Stimulated activated CD4-positive, alpha-beta T cell treated with anti-CD3 and anti-CD28 coated beads, TNF-alpha, amount 100 ng/mL, for 4 hours (primary cell): Measurements from ENCODE around the gene ASB10.

Source experiments
- DNase-seq, 3 experiments: peaks; one replicate each; pipeline ENCODE4 v3.0.0-alpha.2; 2020; ENCODE audit warnings: low read depth in 3 of 3

The ASB10 gene

DNA sequence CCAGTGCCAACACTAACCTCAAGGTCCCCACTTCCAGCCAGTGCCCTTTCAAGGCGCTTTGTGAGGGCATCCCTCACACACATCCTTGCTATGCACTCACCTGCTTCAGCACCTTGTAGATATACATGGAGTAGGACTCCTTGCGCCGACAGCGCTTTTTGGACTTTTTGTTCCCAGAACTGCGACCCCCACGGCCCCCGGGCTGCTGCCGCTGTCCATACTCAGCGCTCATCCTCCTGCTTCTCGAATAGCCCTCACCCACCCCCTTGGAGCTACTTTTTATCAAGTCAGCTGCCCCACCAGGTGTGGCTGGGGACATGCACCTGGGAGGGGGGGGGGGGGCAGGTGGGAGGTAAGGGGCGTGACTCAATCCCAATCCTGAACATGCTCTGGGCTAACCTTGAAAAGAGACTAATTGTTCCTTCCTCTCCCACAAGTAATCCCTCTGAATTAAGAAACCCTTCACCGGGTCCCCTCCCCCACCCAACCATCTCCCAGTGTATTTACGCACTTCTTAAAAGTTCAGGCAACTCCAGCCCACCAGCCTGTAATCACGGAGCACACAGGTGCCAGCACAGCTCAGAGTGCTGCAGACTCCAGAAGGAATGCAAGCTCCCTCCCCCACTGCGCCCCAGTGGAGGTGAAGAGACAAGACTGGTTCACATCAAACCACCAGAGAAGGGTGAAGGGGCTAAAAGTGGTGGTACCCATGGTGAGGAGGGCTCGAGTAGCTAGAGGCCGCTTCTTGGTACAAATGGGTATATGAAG lies 23.2 kb upstream of the ASB10 start, which contains the start of gene H2BK1:
H2BK1 (minus strand) TSS at position 402 of the 768 bp plus-strand sequence; CDS start at position 232, 170 bp downstream.
- DNase-seq: no peak

DNA sequence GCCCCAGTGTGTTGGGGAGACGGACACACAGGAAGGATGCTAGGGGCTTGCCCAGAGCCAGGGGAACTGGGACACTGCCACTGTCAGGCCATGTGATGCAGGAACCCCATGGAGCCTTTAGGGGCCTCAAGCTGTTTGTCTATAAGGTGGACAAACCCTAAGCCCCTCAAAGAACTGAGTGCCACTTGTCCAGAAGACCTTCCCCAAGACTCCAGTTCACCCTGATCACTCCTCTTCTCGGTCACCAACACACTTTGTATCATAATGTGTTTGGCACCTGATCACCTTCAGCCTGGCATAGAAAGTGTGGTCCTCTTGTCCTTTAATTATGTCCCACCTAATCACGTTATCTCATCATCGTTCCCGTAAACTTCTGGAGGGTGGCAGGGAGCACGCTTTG lies 22.5 kb upstream of the ASB10 start:
- DNase-seq: no peak

DNA sequence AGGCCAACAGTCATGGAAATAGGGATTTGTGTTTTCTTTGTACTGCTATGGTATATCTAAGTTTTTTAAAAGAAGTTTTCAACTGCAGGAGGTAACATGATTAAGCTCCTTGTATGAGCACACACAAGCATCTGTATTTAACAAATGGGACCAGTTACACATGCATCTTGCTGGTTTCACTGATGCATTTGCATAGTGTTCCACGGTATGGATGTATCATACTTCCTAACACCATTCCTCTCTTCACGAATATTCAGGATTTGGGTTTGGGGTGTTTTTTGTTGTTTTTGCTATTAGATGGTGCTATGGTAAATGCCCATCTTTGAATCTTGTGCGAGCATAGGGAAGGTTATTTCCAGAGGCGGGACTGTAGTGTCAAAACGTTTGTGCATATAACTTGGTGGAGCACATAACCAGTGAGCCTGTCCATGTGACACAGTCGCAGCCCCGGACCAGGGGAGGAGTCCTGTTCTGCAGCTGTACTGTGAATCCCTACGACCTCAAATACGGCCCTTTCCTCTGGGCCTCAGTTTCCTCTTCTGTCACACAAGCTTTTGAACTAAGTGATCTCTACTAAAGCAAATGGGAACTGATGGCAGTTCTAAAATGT lies 21.3 kb upstream of the ASB10 start:
- no peak for DNase-seq

DNA sequence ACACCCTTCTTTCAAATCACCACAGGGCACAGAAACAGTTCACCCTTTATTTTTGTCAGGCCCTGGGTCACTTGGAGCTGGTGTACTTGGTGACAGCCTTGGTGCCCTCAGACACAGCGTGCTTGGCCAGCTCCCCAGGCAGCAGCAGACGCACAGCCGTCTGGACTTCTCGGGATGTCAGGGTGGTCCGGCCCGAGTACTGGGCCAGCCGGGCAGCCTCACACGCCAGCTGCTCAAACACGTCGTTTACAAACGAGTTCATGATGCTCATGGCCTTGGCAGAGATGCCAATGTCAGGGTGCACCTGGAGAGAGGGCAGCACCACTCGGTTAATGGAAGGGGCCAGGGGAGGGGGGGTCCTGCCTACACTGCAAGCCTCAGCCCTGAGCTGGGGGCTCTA lies 20.8 kb upstream of the ASB10 start:
- DNase-seq: no peak

DNA sequence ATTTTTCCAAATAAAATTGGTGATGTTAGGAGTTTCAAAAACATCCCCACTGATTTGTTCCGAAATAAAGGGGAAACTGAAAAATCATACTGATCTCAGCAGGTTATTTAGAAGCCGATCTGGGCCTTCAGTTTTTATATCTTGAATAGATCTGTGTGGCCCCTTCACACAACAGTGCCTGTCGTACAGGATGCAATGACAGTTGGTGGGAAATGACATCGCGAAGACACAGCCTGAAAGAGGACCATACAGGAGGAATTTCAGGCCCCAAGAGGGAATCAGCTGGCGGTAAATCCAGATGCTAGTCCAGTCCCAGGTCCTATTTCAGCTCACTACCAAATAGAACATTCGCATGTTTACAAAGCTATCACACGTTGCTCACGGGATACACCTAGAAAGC lies 20.3 kb upstream of the ASB10 start:
- no peak for DNase-seq

DNA sequence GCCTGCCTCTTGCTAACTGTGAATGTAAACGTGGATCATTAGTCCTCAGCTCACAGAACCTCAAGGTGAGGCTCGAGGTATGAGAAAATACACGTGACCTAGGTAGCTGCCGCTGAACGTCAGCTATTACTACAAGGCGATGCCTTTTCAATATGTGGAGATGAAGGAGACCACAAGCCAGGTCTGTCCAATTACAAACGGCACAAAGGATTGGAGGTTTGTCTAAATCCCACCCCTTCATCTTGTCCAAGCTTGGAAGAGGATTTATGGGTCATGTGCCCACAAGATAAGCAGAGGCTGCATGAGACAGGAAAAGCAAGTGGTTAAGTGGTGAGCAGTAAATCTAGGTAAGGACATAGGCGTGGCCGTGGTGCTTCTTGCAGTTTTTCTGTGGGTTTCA lies 19.9 kb upstream of the ASB10 start:
- DNase-seq: no peak

DNA sequence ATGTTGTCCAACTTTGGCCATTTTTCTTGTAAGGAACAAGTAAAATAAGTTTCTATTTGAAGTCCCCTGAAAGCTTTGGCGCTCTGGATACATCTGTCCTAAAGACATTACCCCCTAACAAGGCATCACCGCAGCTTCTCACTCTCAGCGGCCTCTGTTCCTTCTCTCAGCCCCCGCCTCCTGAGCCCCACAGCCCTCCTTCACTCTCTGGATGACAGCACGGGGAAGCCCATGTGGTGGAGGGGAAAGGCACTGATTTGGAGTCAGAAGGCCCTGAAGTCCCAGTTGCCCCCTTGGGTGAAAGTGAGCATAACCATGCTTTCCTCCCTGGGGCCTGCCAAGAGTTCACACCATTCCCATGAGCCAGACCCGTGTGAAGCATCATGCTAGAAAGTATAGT lies 18.7 kb upstream of the ASB10 start:
- no peak for DNase-seq

DNA sequence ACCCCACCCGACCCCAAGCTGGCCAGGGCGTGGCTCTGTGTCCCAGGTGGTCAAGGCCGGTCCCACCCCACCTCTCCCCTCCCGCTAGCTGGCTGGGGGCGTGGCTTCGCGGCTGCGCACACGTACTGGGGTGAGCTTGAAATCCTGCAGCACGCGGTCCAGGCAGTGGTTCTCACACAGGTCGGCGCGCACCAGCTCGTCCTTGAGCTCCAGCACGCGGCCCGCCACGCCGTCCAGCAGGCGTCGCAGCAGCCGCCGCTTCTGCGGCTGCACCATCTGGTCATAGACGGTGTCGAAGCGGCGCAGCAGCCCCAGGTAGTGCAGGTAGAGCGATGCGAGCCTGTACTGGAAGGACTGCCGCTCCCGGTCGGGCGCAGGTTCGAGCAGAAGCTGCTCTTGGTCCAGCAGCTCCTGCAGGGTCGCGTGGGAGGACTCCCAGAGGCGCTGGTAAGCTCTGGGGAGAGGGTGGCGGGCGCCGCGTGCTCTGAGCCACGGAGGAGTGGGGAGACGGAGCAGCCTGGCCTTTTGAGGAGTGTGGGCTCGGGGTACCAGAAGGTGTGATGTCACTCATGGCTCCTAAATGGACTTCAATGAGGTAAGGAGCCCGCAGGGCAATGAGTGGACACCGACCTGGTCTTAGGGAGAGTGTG lies 17.5 kb upstream of the ASB10 start:
- DNase-seq: no peak

DNA sequence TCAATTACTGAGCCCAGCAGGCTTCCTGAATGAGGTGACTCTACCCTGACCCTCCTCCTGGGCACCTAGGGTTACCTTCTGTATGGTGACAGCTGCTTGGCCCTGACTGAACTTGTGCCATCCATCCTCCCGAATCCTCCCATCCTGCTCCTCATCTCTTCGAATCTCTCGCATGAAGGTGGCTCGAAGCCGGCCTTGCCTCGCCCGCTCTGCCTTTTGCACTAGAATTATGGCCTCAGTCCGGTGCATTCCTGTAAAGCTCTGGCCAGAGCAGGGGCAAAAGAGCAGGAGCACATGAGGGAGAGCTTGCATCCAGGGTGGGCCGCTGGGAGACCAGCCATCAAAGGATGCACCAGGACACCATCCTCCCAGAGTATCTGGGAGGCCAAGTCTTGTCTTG lies 15.8 kb upstream of the ASB10 start:
- DNase-seq: no peak

DNA sequence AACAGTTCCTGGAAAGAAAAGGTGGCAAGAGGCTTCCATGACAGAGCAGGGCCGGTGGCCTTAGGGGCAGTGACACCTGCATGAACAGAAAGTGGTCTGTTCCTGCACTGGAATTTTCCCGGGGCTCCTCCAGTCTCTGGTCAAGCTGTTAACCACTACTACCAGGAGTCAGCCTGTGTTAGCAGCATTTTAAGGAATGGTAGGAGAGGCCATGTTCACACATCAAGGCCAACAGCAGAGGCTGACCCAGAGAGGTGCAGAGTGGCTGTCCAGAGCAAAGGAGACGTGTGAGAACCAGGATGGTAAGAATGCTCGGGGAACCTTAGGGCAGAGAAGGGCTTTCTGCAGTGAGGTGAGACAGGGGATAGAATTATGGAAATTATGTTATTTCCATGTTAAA lies 14.7 kb upstream of the ASB10 start:
- DNase-seq: no peak

DNA sequence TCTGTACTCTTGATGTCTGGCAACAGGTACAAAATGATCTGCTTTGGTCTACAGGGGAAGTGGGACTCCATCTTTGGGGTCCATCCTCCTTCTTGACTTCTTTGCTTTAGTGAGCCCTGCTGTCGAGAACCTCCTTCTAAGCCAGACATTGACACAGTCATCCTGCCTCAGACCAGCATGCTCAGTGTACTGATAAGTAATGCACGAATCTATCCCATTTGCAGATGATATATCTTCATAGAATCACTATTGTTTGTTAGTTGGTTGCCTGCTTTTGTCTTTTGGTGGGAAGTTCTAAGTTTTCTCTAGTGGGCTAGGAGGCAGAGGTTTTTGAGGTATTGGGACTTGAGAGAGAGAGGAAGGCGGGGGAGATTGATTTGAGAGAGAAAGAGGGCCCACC lies 14.3 kb upstream of the ASB10 start:
- no peak for DNase-seq

DNA sequence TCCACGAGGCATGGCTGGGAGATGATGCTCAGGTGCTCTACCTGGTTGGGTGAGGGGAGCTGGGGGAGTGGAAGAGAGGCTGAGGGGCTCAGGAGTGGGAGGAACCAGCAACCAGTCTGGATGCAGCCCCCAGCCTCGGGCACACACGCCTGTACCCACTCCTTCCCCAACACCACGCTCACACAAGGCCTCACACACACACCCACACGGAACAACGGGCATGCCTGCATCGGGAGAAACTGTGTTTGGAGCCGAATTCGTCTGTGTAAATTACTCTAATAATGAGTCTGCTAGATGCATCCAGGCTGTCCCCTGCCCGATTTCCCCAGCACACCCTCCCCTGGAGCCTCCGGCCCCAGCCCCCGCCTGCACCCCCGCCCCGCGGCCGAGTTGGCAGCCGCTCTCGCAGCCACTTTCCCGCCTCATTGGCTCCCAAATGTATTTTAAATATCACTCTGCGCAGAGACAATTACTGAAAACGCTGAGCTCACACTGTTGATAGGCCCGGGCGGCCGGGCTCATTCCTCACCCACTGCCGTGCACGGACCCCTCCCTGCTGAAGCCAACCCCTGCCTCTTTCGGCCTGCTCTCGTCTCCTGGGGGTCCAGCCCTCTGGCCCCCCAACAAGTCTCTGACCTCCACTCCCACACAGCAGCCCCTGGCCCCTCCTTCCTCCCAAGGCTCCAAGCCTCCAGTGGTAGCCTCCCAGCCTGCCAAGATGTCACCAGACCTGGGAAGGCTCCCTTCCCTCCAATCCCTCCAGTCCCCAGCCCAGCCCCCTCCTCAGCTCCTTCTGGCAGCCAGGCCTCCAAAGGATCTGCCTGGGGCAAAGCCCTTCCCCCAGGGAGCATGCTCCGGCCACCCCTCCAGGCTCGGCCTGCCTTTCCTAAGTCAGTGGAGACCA lies 12.1 kb upstream of the ASB10 start:
- DNase-seq: no peak

DNA sequence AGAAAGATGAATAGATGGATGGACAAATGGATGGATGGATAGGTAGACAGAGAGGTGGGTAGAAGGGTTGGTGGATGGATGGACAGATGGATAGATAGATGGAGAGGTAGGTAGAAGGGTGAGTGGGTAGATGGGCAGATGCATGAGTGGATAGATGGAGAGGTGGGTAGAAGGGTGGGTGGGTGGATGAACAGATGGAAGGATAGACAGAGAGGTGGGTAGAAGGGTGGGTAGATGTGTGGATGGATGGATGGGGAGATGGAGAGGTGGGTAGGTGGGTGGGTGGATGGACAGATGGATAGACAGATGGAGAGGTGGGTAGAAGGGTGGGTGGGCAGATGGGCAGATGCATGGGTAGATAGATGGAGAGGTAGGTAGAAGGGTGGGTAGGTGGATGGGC lies 10.9 kb upstream of the ASB10 start:
- no peak for DNase-seq

DNA sequence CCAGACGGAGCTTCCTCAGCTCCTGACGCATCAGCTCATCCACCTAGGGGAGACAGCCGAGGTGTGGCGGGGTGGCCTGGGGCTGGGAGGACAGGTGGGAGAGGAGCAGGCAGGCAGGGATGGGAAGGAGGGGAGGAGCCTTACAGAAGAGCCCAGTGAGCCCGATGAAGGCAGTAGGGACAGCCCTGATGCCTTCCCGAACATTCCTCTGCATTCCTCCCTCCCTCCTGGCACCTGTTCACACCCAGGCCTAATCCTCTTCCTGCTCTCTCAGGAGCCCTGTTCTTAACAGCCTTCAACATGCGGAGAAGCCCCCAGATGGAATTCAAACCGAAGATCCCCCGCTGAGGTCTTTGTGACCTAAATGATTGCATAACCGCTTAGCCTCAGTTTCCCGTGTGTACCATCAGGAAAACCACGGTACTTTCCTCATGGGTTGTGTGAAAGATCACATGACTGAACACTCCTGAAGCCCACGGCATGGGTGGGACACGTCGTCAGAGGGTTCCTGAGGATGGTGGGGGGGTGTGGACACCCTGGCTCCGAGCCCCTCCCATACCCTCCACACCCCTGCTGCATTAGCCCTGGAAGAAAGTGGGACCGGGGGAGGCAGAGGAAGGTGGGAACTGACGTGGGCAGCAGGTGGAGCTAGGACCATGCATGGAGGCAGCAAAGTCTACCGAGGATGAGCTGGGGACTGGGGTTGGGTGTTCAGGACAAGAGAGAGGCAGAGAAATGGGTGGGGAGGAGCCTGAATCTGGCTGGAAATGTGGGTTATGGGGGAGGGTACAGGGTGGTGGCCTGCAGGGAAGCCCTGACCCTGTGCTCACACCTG lies 8.8 kb upstream of the ASB10 start:
- DNase-seq: no peak

DNA sequence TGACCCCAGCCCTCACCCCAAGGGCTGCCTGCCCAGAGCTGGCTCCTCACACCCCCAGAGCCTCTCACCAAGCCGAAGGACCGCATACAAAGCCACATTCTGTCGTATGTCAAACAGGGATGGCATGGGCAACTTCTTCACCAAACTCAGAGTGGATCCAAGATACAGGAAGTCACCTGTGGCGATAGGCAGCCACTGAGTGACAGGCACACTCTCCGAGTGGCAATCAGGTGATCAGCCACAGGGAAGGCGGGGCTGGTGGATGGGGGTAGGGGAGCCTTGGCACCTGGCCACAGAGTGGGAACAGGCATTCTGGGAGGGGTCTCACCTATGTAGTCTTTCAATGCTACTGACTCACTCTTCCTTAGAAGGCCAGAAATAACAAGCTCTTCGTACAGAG lies 7.1 kb upstream of the ASB10 start:
- no peak for DNase-seq

DNA sequence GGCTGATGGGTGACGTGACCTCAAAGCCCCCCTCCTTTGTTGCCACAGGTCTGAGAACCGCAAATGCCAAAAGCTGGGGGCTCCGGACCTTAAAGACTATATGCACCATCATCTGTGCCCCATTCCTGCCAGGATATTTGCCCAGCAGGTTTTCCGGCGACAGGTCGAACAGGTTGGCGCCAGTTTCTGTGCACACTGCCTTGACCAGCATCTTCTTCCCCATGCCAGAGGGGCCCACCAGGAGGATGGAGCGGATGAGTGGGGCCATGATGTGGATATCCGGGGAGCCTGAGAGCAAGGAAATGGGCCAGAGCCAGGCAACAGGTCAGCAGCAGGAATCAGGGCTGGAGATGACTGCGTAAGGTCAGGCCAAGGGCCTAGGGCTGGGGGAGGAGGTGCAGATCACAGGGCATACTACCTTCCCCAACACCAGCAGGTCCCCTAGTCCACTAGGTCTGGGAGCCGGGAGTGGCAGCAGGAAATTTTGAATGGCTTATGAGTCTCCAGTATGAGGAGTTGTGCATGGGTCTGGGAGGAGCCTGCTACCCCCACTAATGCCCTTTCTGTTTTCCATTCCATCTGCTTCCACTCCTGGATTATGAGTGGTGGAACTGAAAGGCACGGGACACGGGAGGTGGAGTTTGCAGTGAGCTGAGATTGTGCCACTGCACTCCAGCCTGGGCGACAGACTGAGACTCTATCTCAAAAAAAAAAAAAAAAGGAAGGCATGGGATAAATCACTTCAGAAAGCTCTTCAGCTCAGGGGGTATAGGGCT lies 6.3 kb upstream of the ASB10 start:
- no peak for DNase-seq

DNA sequence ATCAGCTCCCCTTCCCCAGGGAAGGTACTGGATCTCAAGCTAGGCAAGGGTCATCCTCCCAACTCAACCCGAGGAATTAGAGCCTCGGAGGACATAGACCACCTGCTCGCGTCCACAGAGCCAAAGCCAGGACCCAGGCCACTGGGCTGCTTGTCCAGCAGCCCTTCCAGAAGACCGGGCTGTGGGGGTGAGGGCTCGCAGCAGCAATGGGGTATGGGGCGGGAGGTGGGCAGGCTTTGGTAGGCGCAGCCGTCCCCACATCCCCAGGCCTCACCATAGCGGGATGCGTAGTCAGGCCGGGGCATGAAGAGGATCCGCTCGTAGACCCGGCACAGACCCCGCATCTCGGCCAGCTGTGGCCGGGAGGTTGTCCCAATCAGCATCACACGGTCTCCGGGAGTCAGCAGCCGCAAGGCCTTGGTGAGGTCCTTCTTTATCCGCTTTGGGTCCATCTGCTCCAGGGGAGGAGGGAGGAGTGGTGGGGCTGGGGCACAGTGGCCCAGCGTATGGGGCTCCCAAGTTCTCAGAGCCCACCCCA lies 5.0 kb upstream of the ASB10 start:
- no peak for DNase-seq

DNA sequence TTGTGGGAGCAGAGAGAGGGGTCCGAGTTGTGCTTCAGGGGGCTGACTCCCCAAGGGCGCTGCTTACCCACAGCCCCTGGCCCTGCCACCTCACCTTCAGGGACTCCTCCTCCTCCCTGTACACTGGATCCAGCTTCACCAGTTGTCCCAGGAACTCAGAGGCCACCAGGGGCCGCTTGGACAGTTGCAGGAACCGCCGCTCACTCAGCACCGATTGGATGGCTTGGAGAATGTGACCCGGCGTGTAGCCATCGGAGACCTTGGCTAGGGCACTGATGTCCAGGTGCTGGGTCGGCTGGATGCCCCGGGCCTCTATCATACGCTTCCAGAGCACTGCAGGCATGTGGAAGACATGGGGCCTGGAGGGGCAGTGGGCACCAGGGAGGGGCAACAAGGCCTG lies 4.5 kb upstream of the ASB10 start:
- DNase-seq: no peak

DNA sequence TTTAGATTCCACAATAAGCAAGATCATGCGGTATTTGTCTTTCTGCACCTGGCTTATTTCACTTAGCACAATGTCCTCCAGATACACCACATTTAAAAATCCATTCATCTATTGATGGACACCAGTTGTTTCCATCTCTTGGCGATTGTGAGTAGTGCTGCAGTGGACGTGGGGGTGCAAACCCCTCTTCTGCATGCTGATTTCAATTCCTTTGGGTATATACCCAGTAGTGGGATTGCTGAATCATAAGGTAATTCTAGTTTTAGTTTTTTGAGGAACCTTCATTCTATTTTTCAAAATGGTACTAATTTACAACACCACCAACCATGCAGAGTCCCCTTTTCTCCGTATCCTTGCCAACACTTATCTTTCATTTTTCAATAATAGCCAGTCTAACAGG lies 2.0 kb upstream of the ASB10 start:
- DNase-seq: no peak

DNA sequence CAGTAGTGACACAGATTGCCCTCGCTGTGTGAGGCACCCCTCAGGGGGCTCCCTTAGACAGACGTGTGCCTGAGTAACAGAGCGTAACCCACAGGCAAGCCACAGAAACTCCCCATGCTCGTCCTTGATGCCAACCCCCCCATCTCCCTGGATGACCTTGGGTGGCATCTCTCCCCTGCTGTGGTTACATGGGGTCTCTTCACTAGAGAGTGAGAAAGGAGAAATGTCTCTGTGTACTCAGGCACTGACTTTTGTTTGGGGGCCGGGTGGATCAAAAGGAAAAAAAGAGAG lies 1.1 kb upstream of the ASB10 start:
- no peak for DNase-seq
